NCI-H446 (cell line): ENCODE results near the gene RBM48.
A peak's percentile ranks its signal among the peaks of the same experiment; 100 is the strongest.
"Not testable (repeated sequence)": the region's sequence is repeated elsewhere in the genome, so short reads cannot be mapped to it uniquely, and the experiment has no call there.

Source experiments
- DNase-seq, 2 experiments: peaks; one replicate each; lab custom pipeline; 2025; lab: John Stamatoyannopoulos, UW

Gene RBM48

GRCh38 chr7:92528188-92528957, at the start of gene RBM48, which contains the start of gene PEX1:
TSS of gene RBM48 (plus strand) at chr7:92528795. CDS start at chr7:92528814, 19 bp downstream.
TSS of gene PEX1 (minus strand) at chr7:92528520. CDS start at chr7:92528435, 85 bp downstream.
- peak; percentile 90 to 98 for DNase-seq

DNA sequence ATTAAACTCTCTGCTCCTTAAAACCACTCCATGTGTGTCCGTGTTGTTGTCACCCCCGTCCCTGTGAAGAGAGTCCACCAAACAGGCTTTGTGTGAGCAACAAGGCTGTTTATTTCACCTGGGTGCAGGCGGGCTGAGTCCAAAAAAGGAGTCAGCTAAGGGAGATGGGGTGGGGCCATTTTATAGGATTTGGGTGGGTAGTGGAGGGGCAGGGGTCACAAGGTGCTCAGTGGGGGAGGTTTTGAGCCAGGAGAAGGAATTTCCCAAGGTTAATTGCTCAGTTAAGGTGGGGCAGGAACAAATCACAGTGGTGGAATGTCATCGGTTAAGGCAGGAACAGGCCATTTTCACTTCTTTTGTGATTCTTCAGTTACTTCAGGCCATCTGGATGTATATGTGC, 49.4 kb upstream of the RBM48 start:
- not testable (repeated sequence) for DNase-seq

- not testable (repeated sequence) for DNase-seq
Observed at GRCh38 chr7:92483624-92484023, 45.0 kb upstream of the RBM48 start.

GRCh38 chr7:92484226-92484625, 44.4 kb upstream of the RBM48 start:
- not testable (repeated sequence) for DNase-seq

GRCh38 chr7:92485267-92485892, 43.2 kb upstream of the RBM48 start:
- no peak for DNase-seq

- no peak for DNase-seq
Observed at GRCh38 chr7:92485974-92486373, 42.6 kb upstream of the RBM48 start.

- DNase-seq = no peak
Observed at GRCh38 chr7:92487804-92488203, 40.8 kb upstream of the RBM48 start.

- DNase-seq = no peak
Observed at GRCh38 chr7:92489634-92490033, 39.0 kb upstream of the RBM48 start.

GRCh38 chr7:92496876-92497275, 31.7 kb upstream of the RBM48 start:
- no peak for DNase-seq

- no peak for DNase-seq
Observed at GRCh38 chr7:92498557-92498956, 30.0 kb upstream of the RBM48 start.

DNA sequence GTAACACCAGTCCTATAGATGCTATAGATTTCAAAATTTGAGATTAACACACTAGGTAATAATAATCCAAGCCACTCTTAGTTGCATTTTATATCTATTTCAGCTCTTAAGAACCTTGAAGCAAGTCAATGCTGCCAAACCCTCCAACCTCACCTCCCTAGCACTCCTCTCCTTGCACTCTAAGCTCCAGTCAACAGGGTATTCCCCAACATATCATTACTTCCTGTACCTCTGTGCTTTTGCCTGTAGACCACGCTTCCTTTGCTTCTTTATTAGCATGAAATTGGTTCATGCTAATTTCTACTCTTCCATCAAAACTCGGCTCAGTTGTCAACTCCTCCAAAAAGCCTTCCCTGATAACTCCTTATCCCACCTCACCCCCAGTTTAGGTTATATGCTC, 24.8 kb upstream of the RBM48 start:
- no peak for DNase-seq

GRCh38 chr7:92504563-92504962, 24.0 kb upstream of the RBM48 start:
- no peak for DNase-seq

DNA sequence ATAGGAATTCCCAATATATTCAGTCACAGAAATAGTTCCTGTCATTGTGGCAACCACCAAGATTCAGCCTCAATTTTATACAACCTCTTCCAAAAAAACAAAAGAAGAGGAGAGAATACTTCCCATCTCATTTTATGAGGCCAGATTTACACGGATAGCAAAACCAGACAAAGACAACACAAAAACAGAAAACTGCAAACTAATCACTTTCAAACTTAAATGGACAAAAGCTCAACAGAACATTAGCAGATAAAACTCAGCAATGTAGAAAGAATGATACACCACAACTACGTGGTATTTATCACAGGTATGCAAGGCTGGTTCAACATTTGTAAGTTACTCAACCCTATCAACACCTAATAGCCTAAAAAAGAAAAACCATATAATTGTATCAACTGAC, 22.2 kb upstream of the RBM48 start:
- DNase-seq = no peak

DNA sequence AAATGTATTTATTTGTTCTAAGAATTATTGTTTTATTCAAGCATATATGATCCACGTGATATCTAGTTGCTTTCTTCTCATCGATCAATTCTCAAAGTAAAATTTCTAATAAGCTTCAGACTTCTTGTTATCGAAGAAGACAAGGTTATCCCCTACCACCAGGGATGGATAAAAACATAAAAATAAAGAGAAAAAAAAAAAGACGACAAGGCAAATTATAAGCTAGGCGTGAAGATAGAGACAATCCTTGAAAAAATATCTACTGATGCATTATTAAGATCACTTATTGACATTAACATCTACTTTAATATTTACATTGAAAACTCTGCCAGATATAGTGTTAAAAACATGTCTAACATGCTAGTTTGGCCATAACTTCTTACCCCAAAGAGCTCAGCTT, 19.6 kb upstream of the RBM48 start:
- DNase-seq = no peak

DNA sequence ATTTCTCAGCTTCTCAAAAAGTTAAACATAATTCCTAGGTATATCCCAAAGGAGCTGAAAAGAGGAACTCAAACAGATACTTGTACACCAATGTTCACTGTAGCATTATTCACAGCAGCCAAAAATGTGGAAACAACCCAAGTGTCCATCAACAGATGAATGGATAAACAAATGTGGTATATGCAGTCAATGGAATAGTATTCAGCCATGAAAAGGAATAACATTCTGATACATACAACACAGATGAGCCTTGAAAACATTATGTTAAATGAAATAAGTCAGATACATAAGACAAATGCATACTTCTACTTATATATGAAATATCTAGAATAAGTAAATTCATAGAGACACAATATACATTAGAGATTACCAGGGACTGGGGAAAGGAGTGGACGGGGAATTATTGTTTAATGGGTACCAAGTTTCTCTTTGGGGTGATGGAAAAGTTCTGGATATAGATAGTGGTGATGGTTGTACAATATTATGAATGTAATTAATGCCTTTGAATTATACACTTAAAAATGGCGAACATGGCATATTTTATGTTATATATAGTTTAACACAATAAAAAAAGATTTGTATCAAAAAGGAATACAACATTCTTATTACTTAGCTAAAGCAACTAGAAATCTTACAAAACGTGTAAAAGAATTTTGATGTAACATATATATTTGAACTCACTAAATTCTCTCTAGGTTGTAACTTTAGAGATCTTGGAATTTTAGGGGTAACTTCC, 15.3 kb upstream of the RBM48 start:
- no peak for DNase-seq

DNA sequence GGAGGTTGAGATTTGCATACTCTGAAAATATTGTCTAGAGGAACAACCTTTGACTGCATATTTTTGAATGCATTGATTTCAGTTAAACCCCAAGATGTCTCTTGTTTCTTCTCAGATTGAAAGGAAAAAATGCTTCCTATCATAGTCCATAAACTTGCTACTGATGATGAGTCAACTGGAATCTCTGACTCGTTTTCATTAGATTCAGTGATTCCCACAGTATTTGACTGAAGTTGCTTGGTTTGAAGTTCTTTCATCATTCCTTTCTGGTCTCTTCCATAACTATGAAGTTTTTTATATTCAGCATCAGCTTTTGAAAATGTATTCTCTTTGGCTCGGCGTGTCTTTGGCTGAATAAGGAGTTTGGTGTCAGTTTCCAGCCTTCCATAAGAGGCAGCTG, 11.0 kb upstream of the RBM48 start:
- no peak for DNase-seq

GRCh38 chr7:92520024-92520423, 8.6 kb upstream of the RBM48 start:
- no peak for DNase-seq

DNA sequence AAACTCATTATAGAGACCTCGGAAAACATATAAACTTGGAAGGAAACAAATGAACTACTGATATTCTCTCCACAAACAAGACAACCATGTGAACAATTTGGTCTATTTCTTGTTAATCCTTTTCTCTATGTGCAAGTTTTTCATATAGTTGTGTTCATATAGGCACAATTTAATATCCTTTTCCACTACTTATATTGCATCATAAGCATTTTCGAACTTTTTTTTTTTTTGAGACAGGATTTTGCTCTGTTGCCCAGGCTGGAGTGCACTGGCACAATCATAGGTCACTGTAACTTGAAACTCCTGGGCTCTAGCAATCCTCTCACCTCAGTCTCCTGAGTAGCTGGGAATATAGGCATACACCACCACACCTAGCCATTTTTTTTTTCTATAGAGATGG, 5.5 kb upstream of the RBM48 start:
- no peak for DNase-seq

GRCh38 chr7:92527300-92528187, 1.1 kb upstream of the RBM48 start:
- peak in 1 of 2 experiments; percentile 31 for DNase-seq

DNA sequence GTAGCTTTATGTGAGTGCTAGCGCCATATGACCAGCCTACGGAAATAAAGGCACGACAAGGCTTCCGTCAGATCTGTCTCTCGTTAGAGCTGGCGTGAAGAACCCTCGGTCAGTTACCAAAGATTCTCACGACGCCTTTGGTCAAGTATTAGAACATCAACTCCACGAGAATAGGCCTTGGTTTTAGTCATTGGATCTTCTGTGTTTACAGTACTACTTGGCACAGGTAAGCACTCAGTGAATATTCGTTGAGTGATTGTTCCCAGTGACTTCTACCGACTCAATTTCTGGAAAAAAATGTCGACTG, 316 bp downstream of the RBM48 start:
- no peak for DNase-seq

- no peak for DNase-seq
Observed at GRCh38 chr7:92534572-92534971, 6.0 kb downstream of the RBM48 start.

DNA sequence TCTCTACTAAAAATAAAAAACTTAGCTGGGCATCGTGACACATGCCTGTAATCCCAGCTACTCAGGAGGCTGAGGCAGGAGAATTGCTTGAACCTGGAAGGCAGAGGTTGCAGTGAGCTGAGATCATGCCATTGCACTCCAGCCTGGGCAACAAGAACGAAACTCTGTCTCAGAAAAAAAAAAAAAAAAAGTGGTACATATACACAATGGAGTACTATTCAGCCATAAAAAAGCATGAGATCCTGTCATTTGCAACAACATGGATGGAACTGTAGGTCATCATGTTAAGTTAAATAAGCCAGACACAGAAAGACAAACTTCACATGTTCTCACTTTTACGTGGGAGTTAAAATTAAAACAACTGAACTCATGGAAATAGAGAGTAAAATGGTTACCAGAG, 14.9 kb downstream of the RBM48 start:
- DNase-seq = not testable (repeated sequence)
